Stimulated activated CD4-positive, alpha-beta T cell treated with anti-CD3 and anti-CD28 coated beads, Interleukin-4, amount 100 ng/mL, for 48 hours (primary cell): Measurements from ENCODE around the gene MRPL40.

Source experiments
- DNase-seq, 2 donors: peaks; one replicate each; pipeline ENCODE4 v3.0.0-alpha.2; 2020; ENCODE audit warnings: low read depth in 2 of 2

The MRPL40 gene

GRCh38 chr22:19432133-19432851 lies at the start of gene MRPL40:
TSS of gene MRPL40 (plus strand) at chr22:19432545. CDS start at chr22:19432555, 10 bp downstream.
- DNase-seq = peak; percentile 85 to 92

GRCh38 chr22:19383292-19383691 lies 49.1 kb upstream of the MRPL40 start:
- no peak for DNase-seq

- DNase-seq = no peak
Measured at GRCh38 chr22:19385221-19385906, 47.0 kb upstream of the MRPL40 start.

DNA sequence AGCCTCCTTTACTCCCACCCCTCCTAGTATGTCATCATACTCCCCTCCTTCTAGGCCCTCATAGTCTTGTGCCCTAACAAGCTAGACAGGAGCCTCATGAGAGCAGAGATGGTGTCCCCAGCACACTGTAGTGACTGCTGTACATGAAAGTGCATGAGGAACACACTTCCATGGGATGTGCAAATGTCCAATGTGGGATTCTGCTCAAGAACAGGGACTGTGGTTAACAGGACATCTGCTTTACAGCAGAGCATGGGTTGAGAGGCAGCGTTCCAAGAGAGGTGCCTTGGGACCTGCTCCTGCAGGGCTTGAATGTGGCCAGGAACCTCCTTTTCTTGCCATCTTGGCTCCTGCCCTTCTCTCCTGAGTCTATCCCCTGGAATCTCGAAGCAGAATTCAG lies 46.1 kb upstream of the MRPL40 start:
- DNase-seq = no peak

- DNase-seq = no peak
Measured at GRCh38 chr22:19387038-19387437, 45.3 kb upstream of the MRPL40 start.

- no peak for DNase-seq
Measured at GRCh38 chr22:19387575-19387974, 44.8 kb upstream of the MRPL40 start.

DNA sequence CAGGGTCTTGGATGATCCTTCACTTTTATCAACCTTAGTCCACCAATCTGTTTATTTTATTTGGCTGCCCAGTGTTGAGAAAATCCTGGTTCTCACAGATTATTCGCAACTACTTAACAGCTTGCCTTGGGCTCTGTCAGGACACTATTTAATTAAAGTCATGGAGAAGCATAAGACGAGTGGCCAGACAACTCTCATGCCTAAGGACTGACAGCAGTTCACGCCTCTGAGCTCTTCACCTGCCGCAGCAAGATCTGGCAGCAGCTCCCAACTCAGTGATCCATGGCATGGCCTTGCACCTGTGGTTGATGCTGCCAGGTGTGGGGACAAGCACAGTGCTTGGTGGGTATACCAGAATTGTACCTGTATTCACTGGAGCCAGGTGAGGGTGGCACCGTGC lies 38.6 kb upstream of the MRPL40 start:
- DNase-seq = no peak

GRCh38 chr22:19394274-19395050 lies 37.9 kb upstream of the MRPL40 start:
- no peak for DNase-seq

- DNase-seq = no peak
Measured at GRCh38 chr22:19395276-19395675, 37.1 kb upstream of the MRPL40 start.

GRCh38 chr22:19396561-19396933 lies 35.8 kb upstream of the MRPL40 start:
- DNase-seq = no peak

GRCh38 chr22:19396934-19397733 lies 35.2 kb upstream of the MRPL40 start:
- DNase-seq = no peak

DNA sequence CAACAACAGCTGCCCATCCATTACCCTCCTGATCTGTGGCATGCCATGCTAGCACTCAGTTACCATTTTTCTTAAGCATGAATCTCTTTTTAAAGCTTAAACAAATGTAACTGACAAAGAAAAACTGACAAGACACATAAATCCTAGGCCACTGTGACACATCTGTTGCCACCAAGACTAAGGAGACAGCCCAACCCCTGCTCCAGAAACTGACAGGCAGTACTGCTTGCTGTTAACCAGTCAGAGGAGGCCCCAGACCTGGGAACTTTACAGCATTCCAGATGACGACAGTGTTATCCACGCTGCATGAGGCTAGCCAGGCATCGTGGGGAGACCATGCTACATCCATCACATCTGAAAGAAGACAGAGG lies 34.6 kb upstream of the MRPL40 start:
- no peak for DNase-seq

DNA sequence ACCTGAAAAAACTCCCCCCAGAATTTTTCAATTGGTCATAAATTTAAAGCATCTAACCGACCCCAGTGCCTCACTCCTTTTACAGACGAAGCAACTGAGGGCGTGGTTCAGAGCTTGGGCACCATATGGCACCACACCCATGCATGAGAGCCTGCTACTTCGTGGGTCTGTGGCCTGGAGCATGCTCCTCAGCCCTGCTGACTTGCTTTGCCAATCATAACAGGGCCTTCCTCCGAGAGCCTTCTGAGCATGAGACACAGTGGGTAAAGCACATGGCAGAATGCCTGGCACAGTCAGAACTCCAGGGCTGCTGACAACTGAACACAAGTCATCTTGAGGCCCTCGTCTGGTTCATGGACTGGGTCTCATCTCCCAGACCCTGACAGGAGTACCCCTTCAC lies 34.1 kb upstream of the MRPL40 start:
- no peak for DNase-seq

GRCh38 chr22:19398652-19399051 lies 33.7 kb upstream of the MRPL40 start:
- no peak for DNase-seq

- no peak for DNase-seq
Measured at GRCh38 chr22:19400881-19401280, 31.5 kb upstream of the MRPL40 start.

- DNase-seq = no peak
Measured at GRCh38 chr22:19401483-19401882, 30.9 kb upstream of the MRPL40 start.

- DNase-seq = no peak
Measured at GRCh38 chr22:19402642-19403191, 29.6 kb upstream of the MRPL40 start.

DNA sequence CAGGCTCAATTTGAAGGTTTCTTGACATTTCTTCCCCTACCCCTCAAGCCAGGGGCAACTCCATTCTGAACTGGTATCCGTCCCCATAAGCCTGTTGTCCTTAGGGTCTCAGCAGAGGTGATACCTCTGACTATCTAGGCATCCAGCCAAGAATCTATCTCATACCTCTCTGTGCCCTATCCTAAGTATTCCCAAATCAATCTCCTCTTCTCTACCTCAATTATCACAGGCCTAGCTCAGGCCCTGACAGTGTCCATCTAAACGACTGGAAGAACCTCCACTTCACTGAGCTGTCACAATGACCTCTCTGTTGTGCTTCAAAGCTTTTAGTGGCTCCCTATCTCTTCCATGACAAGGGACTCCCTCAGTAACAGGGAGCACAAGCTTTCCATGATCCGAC lies 27.7 kb upstream of the MRPL40 start:
- no peak for DNase-seq

GRCh38 chr22:19405133-19405532 lies 27.2 kb upstream of the MRPL40 start:
- DNase-seq = no peak

GRCh38 chr22:19405652-19406051 lies 26.7 kb upstream of the MRPL40 start:
- DNase-seq = no peak

DNA sequence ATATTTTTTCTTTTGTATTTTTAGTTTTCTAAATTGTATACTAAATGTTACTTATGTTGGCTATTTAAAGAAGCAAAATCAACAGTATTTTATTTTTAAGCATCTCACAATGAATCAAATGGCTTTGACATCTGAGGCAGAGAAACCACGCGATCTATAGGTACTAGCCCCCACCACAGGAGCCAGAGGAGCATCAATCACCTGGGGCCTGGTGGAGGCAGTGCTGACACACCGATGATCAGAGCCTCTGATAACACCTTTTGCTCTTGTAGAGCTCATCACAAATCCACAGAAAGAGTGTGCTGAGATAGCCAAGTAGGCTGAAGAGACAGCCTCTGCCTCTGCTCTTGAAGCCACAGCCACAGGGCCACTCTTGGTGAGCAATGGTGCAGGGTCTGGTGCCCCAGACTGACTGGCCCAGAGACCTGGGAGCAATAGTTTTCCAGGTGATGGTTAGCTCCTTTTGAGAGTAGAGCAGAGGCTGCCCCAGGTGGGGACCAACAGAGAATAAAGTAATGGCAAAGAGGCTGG lies 26.0 kb upstream of the MRPL40 start:
- DNase-seq = no peak
